HG02973 (cell line): ENCODE measurements around the gene PKMYT1.

ENCODE experiments used
- ATAC-seq: cut with Tn5 transposase; IDR thresholded peaks from one replicate; pipeline ENCODE4 v1.9.1; 2021; ENCODE audit warnings: moderate library complexity; ENCODE audit not compliant: unreplicated experiment

Gene PKMYT1

GRCh38 chr16:3000540-3000939, 20.3 kb upstream of the PKMYT1 start:
- ATAC-seq = no peak

GRCh38 chr16:2999929-3000328, 19.7 kb upstream of the PKMYT1 start:
- ATAC-seq = no peak

GRCh38 chr16:2996298-2996697, 16.1 kb upstream of the PKMYT1 start:
- ATAC-seq = no peak

- ATAC-seq = no peak
These were observed 12.3 kb upstream of the PKMYT1 start for GRCh38 chr16:2992383-2993081.

GRCh38 chr16:2991566-2992261, 11.5 kb upstream of the PKMYT1 start:
- no peak for ATAC-seq

GRCh38 chr16:2990891-2991290, 10.6 kb upstream of the PKMYT1 start:
- no peak for ATAC-seq

GRCh38 chr16:2988590-2989099, 8.4 kb upstream of the PKMYT1 start:
- ATAC-seq = no peak

GRCh38 chr16:2987833-2988232, 7.6 kb upstream of the PKMYT1 start:
- no peak for ATAC-seq

- ATAC-seq = no peak
These were observed 7.0 kb upstream of the PKMYT1 start for GRCh38 chr16:2987286-2987685.

- no peak for ATAC-seq
These were observed 6.5 kb upstream of the PKMYT1 start for GRCh38 chr16:2986623-2987188.

GRCh38 chr16:2985893-2986355, 5.7 kb upstream of the PKMYT1 start:
- no peak for ATAC-seq

- ATAC-seq = no peak
These were observed 5.2 kb upstream of the PKMYT1 start for GRCh38 chr16:2985462-2985861.

- ATAC-seq = no peak
These were observed 3.5 kb upstream of the PKMYT1 start for GRCh38 chr16:2983706-2984136.

- ATAC-seq = no peak
These were observed 2.2 kb upstream of the PKMYT1 start for GRCh38 chr16:2982402-2982801.

- ATAC-seq = no peak
These were observed 1.6 kb upstream of the PKMYT1 start for GRCh38 chr16:2981899-2982250.

- no peak for ATAC-seq
These were observed 1.1 kb upstream of the PKMYT1 start for GRCh38 chr16:2981177-2981898.

- peak; percentile 7 for ATAC-seq
These were observed 498 bp downstream of the PKMYT1 start for GRCh38 chr16:2979669-2980226.

GRCh38 chr16:2977440-2977839, 2.8 kb downstream of the PKMYT1 start:
- no peak for ATAC-seq

- no peak for ATAC-seq
These were observed 3.6 kb downstream of the PKMYT1 start for GRCh38 chr16:2976673-2977072.

- ATAC-seq = no peak
These were observed 4.0 kb downstream of the PKMYT1 start for GRCh38 chr16:2976201-2976600.

- no peak for ATAC-seq
These were observed 5.0 kb downstream of the PKMYT1 start for GRCh38 chr16:2975161-2975795.
